WTC11 (cell line): ENCODE measurements around the gene ZDHHC14. TPM values are rescaled to one million over a fixed set of nuclear protein-coding genes. Genes with fewer than 3 reads are reported as not detected.
A peak's percentile ranks its signal among the peaks of the same experiment; 100 is the strongest.

Source experiments
- ATAC-seq: fragments of 200-7000 bp; cut with Tn5 transposase; 2 replicates; pipeline ENCODE4 v1.10.0; 2021; ENCODE audit warnings: mild to moderate bottlenecking, moderate library complexity
- CTCF ChIA-PET: fragments of 300-600 bp; sonication (Branson Sonifier 250); formaldehyde crosslinking; loops from one replicate; lab custom pipeline; 2021; ENCODE audit warnings: antibody characterized with exemption; lab: Charles Lee
- POLR2A ChIA-PET: fragments of 350-600 bp; sonication (Branson Sonifier 250); formaldehyde crosslinking; loops from one replicate; lab custom pipeline; 2021; ENCODE audit warnings: antibody characterized with exemption; lab: Charles Lee
- DNase-seq: peaks from one replicate; pipeline ENCODE4 v3.0.0; 2021; ENCODE audit warnings: low spot score
- H3K27ac Mint-ChIP-seq: 2 replicates; pipeline ENCODE4 v1.8.0; 2021; ENCODE audit warnings: mixed read lengths
- H3K27me3 Mint-ChIP-seq: 2 replicates; pipeline ENCODE4 v1.8.0; 2021; ENCODE audit warnings: low read depth, mild to moderate bottlenecking, moderate library complexity, mixed read lengths
- H3K36me3 Mint-ChIP-seq: 2 replicates; pipeline ENCODE4 v1.8.0; 2021; ENCODE audit warnings: mixed read lengths
- H3K4me1 Mint-ChIP-seq: 2 replicates; pipeline ENCODE4 v1.8.0; 2022; ENCODE audit warnings: mixed read lengths
- H3K4me3 Mint-ChIP-seq: 2 replicates; pipeline ENCODE4 v1.8.0; 2021; ENCODE audit warnings: mild to moderate bottlenecking, moderate library complexity, mixed read lengths
- H3K9me3 Mint-ChIP-seq: 2 replicates; pipeline ENCODE4 v1.8.0; 2021; ENCODE audit warnings: mixed read lengths
- CREM ChIP-seq: sonication (generic); formaldehyde crosslinking; IDR thresholded peaks from 2 replicates; pipeline ENCODE4 v1.8.1; 2022; ENCODE audit warnings: mild to moderate bottlenecking, missing genetic modification reagents, moderate library complexity
- FOXP1 ChIP-seq: sonication (generic); formaldehyde crosslinking; IDR thresholded peaks from 2 replicates; pipeline ENCODE4 v1.8.0; 2022; ENCODE audit warnings: missing genetic modification reagents, mild to moderate bottlenecking, moderate library complexity, borderline replicate concordance
- HMGA2 ChIP-seq: fragments of 250-450 bp; sonication (Bioruptor Pico); IDR thresholded peaks from 2 replicates; pipeline ENCODE4 v1.4.0; 2021; ENCODE audit warnings: mild to moderate bottlenecking, moderate library complexity
- NFATC4 ChIP-seq: fragments of 250-450 bp; sonication (Bioruptor Pico); IDR thresholded peaks from 2 replicates; pipeline ENCODE4 v1.9.0; 2021; ENCODE audit warnings: mild to moderate bottlenecking
- NR1H2 ChIP-seq: sonication (generic); formaldehyde crosslinking; IDR thresholded peaks from 2 replicates; pipeline ENCODE4 v1.9.0; 2021; ENCODE audit warnings: mild to moderate bottlenecking, moderate library complexity, missing genetic modification reagents
- SP1 ChIP-seq: sonication (generic); formaldehyde crosslinking; conservative IDR thresholded peaks from 2 replicates; pipeline ENCODE4 v1.8.1; 2022; ENCODE audit warnings: missing genetic modification reagents
- TCF7 ChIP-seq: sonication (generic); formaldehyde crosslinking; IDR thresholded peaks from 2 replicates; pipeline ENCODE4 v1.8.0; 2022; ENCODE audit warnings: mild to moderate bottlenecking, low read depth, missing genetic modification reagents, moderate library complexity
- ZNF416 ChIP-seq: fragments of 250-450 bp; sonication (Bioruptor Pico); IDR thresholded peaks from 2 replicates; pipeline ENCODE4 v1.9.0; 2021; ENCODE audit warnings: mild to moderate bottlenecking, inconsistent platforms
- total RNA-seq: library from RNA; stranded (reverse); gene quantifications from 3 replicates; pipeline ENCODE4 v1.2.3, GENCODE V29; 2021
- TF ChIP-seq, protein P1 (sequence below): sonication (generic); formaldehyde crosslinking; IDR thresholded peaks from 2 replicates; pipeline ENCODE4 v1.8.1; 2022; ENCODE audit warnings: mild to moderate bottlenecking, missing genetic modification reagents, moderate library complexity, borderline replicate concordance
- TF ChIP-seq, protein P2 (sequence below): sonication (generic); formaldehyde crosslinking; IDR thresholded peaks from 2 replicates; pipeline ENCODE4 v1.8.0; 2022; ENCODE audit warnings: mild to moderate bottlenecking, missing genetic modification reagents
- TF ChIP-seq, protein P3 (sequence below): sonication (generic); formaldehyde crosslinking; IDR thresholded peaks from 2 replicates; pipeline ENCODE4 v1.8.1; 2023; ENCODE audit warnings: mild to moderate bottlenecking, missing genetic modification reagents, moderate library complexity
- TF ChIP-seq, protein P4 (sequence below): sonication (generic); formaldehyde crosslinking; IDR thresholded peaks from 2 replicates; pipeline ENCODE4 v1.8.1; 2023; ENCODE audit warnings: mild to moderate bottlenecking, moderate library complexity, missing genetic modification reagents
- TF ChIP-seq, protein P5 (sequence below): sonication (generic); formaldehyde crosslinking; IDR thresholded peaks from 2 replicates; pipeline ENCODE4 v1.8.0; 2023; ENCODE audit warnings: missing genetic modification reagents
- TF ChIP-seq, protein P6 (sequence below): fragments of 250-450 bp; sonication (Bioruptor Pico); IDR thresholded peaks from 2 replicates; pipeline ENCODE4 v1.9.0; 2021; ENCODE audit warnings: moderate library complexity, mild to moderate bottlenecking, inconsistent platforms, borderline replicate concordance
- TF ChIP-seq, protein P7 (sequence below): sonication (generic); formaldehyde crosslinking; IDR thresholded peaks from 2 replicates; pipeline ENCODE4 v1.8.0; 2023; ENCODE audit warnings: mild to moderate bottlenecking, missing genetic modification reagents

ZDHHC14 gene
- total RNA-seq, 1 experiment from 2014 or later: 6.6 TPM

DNA sequence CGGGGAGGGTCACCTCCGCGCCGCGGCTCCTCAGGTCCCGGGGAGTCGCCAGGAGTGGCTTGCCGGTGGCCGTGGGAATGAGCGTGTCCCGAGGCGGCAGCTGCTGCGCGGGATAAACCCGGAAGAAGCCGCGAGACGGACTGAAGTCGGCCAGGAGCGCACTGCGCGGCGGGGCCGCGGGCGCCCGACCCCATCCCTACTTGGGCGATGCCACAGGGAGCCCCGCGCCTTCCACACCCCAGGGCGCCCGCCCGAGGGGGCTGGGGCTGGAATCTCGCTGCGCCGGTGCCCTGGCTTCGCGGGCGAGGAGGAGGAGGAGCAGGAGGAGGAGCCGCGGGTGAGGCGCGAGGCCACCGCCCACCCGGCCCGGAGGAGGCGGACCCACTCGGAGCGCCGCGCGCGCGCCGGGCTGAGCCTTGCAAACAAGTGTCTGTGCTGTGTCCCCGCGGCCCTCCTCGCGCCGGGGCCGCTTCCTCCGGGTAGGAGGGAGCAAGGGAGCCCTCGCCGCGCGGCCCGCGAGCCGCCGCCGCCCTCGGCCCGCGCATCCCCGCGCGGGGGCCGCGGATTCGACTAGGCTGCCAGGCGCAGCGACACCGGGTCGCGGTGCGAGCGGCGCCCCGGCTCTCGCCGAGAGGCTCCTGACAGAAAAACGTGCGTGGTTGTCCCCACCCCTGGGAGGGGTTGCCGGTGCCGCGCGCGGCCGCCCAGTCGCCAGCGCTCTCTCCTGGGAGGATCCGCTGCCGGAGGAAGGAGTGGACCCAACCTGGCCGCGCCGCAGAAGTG is at the start of gene ZDHHC14 (continued):
- TF ChIP-seq, protein P1, sequence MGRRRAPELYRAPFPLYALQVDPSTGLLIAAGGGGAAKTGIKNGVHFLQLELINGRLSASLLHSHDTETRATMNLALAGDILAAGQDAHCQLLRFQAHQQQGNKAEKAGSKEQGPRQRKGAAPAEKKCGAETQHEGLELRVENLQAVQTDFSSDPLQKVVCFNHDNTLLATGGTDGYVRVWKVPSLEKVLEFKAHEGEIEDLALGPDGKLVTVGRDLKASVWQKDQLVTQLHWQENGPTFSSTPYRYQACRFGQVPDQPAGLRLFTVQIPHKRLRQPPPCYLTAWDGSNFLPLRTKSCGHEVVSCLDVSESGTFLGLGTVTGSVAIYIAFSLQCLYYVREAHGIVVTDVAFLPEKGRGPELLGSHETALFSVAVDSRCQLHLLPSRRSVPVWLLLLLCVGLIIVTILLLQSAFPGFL (CRISPR knock-in tag): no peak
- TF ChIP-seq, protein P2, sequence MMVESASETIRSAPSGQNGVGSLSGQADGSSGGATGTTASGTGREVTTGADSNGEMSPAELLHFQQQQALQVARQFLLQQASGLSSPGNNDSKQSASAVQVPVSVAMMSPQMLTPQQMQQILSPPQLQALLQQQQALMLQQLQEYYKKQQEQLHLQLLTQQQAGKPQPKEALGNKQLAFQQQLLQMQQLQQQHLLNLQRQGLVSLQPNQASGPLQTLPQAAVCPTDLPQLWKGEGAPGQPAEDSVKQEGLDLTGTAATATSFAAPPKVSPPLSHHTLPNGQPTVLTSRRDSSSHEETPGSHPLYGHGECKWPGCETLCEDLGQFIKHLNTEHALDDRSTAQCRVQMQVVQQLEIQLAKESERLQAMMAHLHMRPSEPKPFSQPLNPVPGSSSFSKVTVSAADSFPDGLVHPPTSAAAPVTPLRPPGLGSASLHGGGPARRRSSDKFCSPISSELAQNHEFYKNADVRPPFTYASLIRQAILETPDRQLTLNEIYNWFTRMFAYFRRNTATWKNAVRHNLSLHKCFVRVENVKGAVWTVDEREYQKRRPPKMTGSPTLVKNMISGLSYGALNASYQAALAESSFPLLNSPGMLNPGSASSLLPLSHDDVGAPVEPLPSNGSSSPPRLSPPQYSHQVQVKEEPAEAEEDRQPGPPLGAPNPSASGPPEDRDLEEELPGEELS (CRISPR knock-in tag): 0 out of 2 replicates have a peak, but pooled peaks have one; percentile 44
- TF ChIP-seq HMGA2 (CRISPR knock-in tag) (no peak), ZNF416 (CRISPR knock-in tag) (no peak)
- TF ChIP-seq, protein P3, sequence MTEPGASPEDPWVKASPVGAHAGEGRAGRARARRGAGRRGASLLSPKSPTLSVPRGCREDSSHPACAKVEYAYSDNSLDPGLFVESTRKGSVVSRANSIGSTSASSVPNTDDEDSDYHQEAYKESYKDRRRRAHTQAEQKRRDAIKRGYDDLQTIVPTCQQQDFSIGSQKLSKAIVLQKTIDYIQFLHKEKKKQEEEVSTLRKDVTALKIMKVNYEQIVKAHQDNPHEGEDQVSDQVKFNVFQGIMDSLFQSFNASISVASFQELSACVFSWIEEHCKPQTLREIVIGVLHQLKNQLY (CRISPR knock-in tag): no peak
- TF ChIP-seq, protein P4, sequence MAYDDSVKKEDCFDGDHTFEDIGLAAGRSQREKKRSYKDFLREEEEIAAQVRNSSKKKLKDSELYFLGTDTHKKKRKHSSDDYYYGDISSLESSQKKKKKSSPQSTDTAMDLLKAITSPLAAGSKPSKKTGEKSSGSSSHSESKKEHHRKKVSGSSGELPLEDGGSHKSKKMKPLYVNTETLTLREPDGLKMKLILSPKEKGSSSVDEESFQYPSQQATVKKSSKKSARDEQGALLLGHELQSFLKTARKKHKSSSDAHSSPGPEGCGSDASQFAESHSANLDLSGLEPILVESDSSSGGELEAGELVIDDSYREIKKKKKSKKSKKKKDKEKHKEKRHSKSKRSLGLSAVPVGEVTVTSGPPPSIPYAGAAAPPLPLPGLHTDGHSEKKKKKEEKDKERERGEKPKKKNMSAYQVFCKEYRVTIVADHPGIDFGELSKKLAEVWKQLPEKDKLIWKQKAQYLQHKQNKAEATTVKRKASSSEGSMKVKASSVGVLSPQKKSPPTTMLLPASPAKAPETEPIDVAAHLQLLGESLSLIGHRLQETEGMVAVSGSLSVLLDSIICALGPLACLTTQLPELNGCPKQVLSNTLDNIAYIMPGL (CRISPR knock-in tag): 0 out of 2 replicates have a peak, but pooled peaks have one; percentile 19
- TF ChIP-seq, protein P5, sequence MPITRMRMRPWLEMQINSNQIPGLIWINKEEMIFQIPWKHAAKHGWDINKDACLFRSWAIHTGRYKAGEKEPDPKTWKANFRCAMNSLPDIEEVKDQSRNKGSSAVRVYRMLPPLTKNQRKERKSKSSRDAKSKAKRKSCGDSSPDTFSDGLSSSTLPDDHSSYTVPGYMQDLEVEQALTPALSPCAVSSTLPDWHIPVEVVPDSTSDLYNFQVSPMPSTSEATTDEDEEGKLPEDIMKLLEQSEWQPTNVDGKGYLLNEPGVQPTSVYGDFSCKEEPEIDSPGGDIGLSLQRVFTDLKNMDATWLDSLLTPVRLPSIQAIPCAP (CRISPR knock-in tag): no peak
- TF ChIP-seq, all 79 proteins: peak for 10

DNA sequence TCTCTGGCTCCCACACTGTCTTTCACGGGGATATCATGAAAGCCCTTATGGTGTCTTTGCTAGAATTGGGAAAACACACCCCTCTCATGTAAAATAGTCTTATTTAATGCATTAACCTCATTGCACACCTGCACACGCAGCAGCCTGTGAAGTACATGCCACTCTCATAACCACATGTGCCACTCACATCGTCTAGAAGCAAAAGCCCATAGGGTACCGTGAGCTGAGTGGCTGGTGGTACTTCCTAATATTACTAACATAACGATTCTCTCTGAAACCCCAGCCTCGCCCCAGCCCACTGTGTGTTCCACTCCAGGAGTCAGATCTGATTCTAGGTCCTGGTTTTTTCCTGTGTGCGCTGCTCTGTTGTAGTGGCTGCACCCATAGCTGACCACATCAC is 48.2 kb upstream of the ZDHHC14 start:
- H3K27ac Mint-ChIP-seq: no peak overlapping the region
- DNase-seq (no peak), ATAC-seq (no peak)
- TF ChIP-seq, protein P6, sequence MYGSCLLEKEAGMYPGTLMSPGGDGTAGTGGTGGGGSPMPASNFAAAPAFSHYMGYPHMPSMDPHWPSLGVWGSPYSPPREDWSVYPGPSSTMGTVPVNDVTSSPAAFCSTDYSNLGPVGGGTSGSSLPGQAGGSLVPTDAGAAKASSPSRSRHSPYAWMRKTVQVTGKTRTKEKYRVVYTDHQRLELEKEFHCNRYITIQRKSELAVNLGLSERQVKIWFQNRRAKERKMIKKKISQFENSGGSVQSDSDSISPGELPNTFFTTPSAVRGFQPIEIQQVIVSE (CRISPR knock-in tag): no peak
- TF ChIP-seq SP1 (no peak), NR1H2 (CRISPR knock-in tag) (no peak), FOXP1 (no peak), CREM (CRISPR knock-in tag) (no peak), TCF7 (CRISPR knock-in tag) (no peak), NFATC4 (CRISPR knock-in tag) (no peak)
- TF ChIP-seq, protein P7, sequence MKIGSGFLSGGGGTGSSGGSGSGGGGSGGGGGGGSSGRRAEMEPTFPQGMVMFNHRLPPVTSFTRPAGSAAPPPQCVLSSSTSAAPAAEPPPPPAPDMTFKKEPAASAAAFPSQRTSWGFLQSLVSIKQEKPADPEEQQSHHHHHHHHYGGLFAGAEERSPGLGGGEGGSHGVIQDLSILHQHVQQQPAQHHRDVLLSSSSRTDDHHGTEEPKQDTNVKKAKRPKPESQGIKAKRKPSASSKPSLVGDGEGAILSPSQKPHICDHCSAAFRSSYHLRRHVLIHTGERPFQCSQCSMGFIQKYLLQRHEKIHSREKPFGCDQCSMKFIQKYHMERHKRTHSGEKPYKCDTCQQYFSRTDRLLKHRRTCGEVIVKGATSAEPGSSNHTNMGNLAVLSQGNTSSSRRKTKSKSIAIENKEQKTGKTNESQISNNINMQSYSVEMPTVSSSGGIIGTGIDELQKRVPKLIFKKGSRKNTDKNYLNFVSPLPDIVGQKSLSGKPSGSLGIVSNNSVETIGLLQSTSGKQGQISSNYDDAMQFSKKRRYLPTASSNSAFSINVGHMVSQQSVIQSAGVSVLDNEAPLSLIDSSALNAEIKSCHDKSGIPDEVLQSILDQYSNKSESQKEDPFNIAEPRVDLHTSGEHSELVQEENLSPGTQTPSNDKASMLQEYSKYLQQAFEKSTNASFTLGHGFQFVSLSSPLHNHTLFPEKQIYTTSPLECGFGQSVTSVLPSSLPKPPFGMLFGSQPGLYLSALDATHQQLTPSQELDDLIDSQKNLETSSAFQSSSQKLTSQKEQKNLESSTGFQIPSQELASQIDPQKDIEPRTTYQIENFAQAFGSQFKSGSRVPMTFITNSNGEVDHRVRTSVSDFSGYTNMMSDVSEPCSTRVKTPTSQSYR (CRISPR knock-in tag): no peak
- no peaks in the 10 kb centered on the region for H3K4me1 Mint-ChIP-seq
- POLR2A ChIA-PET: interaction anchor here (0.6 to 3.4 kb wide), 2 partner anchors 9 to 96 kb away, joined by 3 to 12 read pairs; partner anchors contain the start of gene TMEM242
- H3K9me3 Mint-ChIP-seq: no peaks in the 10 kb centered on the region
- no peaks in the 10 kb centered on the region for H3K36me3 Mint-ChIP-seq
- H3K27me3 Mint-ChIP-seq: peaks cover 2% of the 10 kb centered on the region; the same call in 1 of the 2 replicates
- H3K4me3 Mint-ChIP-seq: no peak overlapping the region
- CTCF ChIA-PET: interaction anchor here (3.7 to 4.3 kb wide), 2 partner anchors 8 to 18 kb away, joined by 17 to 45 read pairs; partner anchors contain the start of gene TMEM242
